OCI-LY7 (cell line): ENCODE data around the gene ALX1.

Source experiments
- CTCF ChIP-seq: fragments of 200-600 bp; sonication (generic); conservative IDR thresholded peaks from 2 replicates; pipeline ENCODE4 v1.5.1; 2014; ENCODE audit warnings: mild to moderate bottlenecking, antibody characterized with exemption, low read length, moderate library complexity, mixed read lengths
- EZH2phosphoT487 ChIP-seq: fragments of 200-600 bp; sonication (generic); IDR thresholded peaks from 2 replicates; pipeline ENCODE4 v1.6.1; 2018; ENCODE audit warnings: low read depth, borderline replicate concordance, mild to moderate bottlenecking, mixed run types, antibody characterized with exemption, low read length, moderate library complexity, mixed read lengths

- TF ChIP-seq CTCF: no peak
- no peak for TF ChIP-seq EZH2phosphoT487
These were observed 45.4 kb downstream of the ALX1 start for GRCh38 chr12:85325442-85325841.
